ENCODE measurements around the gene KIF26A. TPM values are rescaled to one million over a fixed set of nuclear protein-coding genes. Genes with fewer than 3 reads are reported as not detected.

The KIF26A gene
- polyA plus RNA-seq, 1 of the 3 experiments (the other 2 are of a cell fraction) = 1.7 TPM

DNA sequence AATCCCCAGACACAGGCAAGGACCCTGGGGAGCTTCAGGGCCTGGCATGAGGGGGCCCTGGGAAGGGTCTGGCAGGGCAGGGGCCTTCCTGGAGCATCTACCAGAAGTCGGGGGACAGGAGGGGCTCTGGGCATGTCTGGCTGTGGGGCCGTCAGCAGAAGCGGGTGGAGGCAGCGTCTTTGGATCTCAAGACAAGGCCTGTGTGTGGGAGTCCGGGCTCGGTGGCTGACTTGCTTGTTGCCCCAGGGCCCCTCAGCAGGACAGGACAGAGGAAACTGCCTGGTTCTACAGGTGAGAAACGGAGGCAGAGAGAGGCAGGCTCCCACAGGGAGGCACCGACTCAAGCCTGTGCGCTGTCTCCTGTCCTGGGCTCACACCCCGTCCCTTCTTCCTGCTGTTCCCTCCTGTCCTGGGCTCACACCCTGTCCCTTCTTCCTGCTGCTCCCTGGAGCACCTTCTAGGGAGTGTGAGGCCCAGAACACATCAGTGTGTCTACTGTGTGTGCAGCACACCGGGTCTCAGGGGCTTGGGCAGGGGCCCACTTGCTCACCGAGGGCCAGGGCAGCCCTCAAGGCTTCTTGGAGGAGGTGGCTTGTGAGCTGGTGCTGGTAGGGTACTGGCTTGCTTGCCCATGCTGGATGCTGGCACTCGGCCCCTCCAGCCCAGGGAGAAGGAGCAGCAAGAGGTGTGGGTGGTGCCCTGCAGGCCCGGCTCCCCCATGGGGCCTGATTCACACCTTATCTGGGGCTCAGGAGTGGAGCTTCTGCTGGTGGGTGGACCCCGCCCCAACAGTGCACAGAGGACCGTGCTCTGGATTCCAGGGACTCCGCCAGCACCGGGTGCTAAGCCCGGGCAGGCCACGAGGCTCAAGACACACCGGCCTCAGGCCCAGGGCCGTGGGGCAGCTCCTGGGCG lies 38.0 kb upstream of the KIF26A start:
- 31% methylated on average over 5 of the region's 23 CpGs for WGBS (ENCODE audit: low lambda C conversion rate)
- Histone ChIP-seq H3K4me2 (no peak overlapping the region), H3K4me3 (ENCODE audit: low read depth in 2 of 2, low read length in 1 of 2) (no peak overlapping the region), H3K4me1 (ENCODE audit: control insufficient read depth in 1 of 2, insufficient read depth in 2 of 2, low read depth in 1 of 2, low read length in 1 of 2) (peaks cover 0 to 14% of the 10 kb centered on the region in 2 experiments; a peak in 1 of 4 replicates), H3K36me3 (replicated peaks in 1 of 2; ENCODE audit: control insufficient read depth in 1 of 2, insufficient read depth in 2 of 2, low read length in 1 of 2) (no peaks in the 10 kb centered on the region), H3K27ac (ENCODE audit: low read depth in 2 of 2, low read length in 1 of 2) (no peak overlapping the region), H3F3A (replicated peaks; ENCODE audit: insufficient read depth) (no peaks in the 10 kb centered on the region), H3K79me2 (ENCODE audit: insufficient read depth) (no peaks in the 10 kb centered on the region), H3K9me2 (no peaks in the 10 kb centered on the region), H3K27me3 (ENCODE audit: insufficient read depth) (no peaks in the 10 kb centered on the region), H2AFZ (ENCODE audit: low read depth) (no peak overlapping the region), H3K9me3 (no peaks in the 10 kb centered on the region), H3K9ac (no peak overlapping the region), H4K20me1 (ENCODE audit: insufficient read depth) (no peaks in the 10 kb centered on the region)
- ChIA-PET POLR2A (no interaction called here), CTCF (interaction anchor here (0.6 to 1.6 kb wide), 4 partner anchors 13 to 463 kb away, joined by 3 to 5 read pairs (median 4); no protein-coding TSS in a partner anchor)
- TF ChIP-seq FOXM1 (IDR thresholded peaks at IDR 0.05; ENCODE audit: low read depth) = no peak
- no peak for TF ChIP-seq JUND (IDR thresholded peaks at IDR 0.05)
- TF ChIP-seq, protein P1, sequence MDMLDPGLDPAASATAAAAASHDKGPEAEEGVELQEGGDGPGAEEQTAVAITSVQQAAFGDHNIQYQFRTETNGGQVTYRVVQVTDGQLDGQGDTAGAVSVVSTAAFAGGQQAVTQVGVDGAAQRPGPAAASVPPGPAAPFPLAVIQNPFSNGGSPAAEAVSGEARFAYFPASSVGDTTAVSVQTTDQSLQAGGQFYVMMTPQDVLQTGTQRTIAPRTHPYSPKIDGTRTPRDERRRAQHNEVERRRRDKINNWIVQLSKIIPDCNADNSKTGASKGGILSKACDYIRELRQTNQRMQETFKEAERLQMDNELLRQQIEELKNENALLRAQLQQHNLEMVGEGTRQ (IDR thresholded peaks at IDR 0.05; ENCODE audit: borderline replicate concordance, low read depth, low read length) = no peak
- no peak for TF ChIP-seq GABPA (IDR thresholded peaks at IDR 0.05; ENCODE audit: low read depth)
- TF ChIP-seq MEF2A (IDR thresholded peaks at IDR 0.05; ENCODE audit: borderline replicate concordance, low read depth) = no peak
- TF ChIP-seq TCF12 (IDR thresholded peaks at IDR 0.05) = no peak
- no peak for TF ChIP-seq REST (IDR thresholded peaks at IDR 0.05; ENCODE audit: low read depth, low read length)
- no peak for TF ChIP-seq GATA2 (CRISPR knock-in tag; IDR thresholded peaks at IDR 0.05)
- TF ChIP-seq, protein P2, sequence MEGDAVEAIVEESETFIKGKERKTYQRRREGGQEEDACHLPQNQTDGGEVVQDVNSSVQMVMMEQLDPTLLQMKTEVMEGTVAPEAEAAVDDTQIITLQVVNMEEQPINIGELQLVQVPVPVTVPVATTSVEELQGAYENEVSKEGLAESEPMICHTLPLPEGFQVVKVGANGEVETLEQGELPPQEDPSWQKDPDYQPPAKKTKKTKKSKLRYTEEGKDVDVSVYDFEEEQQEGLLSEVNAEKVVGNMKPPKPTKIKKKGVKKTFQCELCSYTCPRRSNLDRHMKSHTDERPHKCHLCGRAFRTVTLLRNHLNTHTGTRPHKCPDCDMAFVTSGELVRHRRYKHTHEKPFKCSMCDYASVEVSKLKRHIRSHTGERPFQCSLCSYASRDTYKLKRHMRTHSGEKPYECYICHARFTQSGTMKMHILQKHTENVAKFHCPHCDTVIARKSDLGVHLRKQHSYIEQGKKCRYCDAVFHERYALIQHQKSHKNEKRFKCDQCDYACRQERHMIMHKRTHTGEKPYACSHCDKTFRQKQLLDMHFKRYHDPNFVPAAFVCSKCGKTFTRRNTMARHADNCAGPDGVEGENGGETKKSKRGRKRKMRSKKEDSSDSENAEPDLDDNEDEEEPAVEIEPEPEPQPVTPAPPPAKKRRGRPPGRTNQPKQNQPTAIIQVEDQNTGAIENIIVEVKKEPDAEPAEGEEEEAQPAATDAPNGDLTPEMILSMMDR (IDR thresholded peaks at IDR 0.05) = no peak
- TF ChIP-seq, protein P3, sequence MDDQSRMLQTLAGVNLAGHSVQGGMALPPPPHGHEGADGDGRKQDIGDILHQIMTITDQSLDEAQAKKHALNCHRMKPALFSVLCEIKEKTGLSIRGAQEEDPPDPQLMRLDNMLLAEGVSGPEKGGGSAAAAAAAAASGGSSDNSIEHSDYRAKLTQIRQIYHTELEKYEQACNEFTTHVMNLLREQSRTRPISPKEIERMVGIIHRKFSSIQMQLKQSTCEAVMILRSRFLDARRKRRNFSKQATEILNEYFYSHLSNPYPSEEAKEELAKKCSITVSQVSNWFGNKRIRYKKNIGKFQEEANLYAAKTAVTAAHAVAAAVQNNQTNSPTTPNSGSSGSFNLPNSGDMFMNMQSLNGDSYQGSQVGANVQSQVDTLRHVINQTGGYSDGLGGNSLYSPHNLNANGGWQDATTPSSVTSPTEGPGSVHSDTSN (IDR thresholded peaks at IDR 0.05) = no peak
- no peak for TF ChIP-seq CHD2 (IDR thresholded peaks at IDR 0.05; ENCODE audit: low read length, partially characterized antibody)
- TF ChIP-seq MXI1 (IDR thresholded peaks at IDR 0.05; ENCODE audit: low read depth, low read length) = no peak
- no peak for DNase-seq

Data from SK-N-SH (cell line).